ENCODE measurements around the gene TMEM236.

The TMEM236 gene

DNA sequence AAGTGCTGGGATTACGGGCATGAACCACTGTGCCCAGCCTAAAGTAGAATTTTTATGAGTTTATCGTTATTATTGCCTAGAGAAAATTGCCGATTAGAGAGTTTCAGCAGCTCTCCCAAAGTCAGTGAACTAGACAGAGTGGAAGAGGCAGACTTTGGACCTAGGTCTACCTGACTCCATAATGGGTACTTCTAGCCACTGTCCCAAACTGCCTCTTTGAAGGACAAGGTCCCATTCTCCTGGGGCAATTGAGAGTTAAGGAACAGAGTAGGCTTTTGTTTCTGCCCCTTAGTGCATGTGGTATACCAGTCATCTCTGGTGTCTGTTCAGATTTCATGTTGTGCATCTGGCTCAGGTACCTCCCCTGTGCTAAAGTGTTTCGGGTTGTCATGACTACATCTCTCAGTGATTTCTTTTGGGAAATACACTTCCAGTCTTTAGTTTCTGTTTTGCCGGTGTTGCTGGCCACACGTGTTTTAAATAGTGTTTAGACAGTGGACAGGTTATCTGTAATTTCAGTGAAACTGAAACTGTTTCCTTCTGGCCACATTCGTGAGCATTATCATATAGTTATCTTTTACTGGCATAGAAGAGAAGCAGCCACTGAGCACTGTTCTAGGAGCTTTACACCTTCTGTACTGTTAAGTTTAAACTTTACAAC is 4.7 kb downstream of the TMEM236 start:
- H3K27me3 ChIP-seq (ENCODE audit: insufficient read depth, low read length, poor library complexity, severe bottlenecking) = no peaks in the 10 kb centered on the region
- no peak for TF ChIP-seq EZH2phosphoT487 (IDR thresholded peaks at IDR 0.05; ENCODE audit: borderline replicate concordance)
- TF ChIP-seq, protein P1, sequence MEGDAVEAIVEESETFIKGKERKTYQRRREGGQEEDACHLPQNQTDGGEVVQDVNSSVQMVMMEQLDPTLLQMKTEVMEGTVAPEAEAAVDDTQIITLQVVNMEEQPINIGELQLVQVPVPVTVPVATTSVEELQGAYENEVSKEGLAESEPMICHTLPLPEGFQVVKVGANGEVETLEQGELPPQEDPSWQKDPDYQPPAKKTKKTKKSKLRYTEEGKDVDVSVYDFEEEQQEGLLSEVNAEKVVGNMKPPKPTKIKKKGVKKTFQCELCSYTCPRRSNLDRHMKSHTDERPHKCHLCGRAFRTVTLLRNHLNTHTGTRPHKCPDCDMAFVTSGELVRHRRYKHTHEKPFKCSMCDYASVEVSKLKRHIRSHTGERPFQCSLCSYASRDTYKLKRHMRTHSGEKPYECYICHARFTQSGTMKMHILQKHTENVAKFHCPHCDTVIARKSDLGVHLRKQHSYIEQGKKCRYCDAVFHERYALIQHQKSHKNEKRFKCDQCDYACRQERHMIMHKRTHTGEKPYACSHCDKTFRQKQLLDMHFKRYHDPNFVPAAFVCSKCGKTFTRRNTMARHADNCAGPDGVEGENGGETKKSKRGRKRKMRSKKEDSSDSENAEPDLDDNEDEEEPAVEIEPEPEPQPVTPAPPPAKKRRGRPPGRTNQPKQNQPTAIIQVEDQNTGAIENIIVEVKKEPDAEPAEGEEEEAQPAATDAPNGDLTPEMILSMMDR (conservative IDR thresholded peaks at IDR 0.05; ENCODE audit: low read length) = no peak
- H3K4me3 ChIP-seq (ENCODE audit: low read length, poor library complexity, severe bottlenecking) = no peak overlapping the region
- peak overlapping the region; percentile 38 for H3K4me2 ChIP-seq (ENCODE audit: low read depth, low read length, poor library complexity, severe bottlenecking)
- H3K79me2 ChIP-seq (ENCODE audit: insufficient read depth, low read length) = no peaks in the 10 kb centered on the region
- H3K9me3 ChIP-seq (ENCODE audit: insufficient read depth, low read depth, low read length) = no peaks in the 10 kb centered on the region
- peaks cover 7% of the 10 kb centered on the region for H3K4me1 ChIP-seq (ENCODE audit: insufficient read depth, low read length, poor library complexity, severe bottlenecking)
- no peak overlapping the region for H3K9ac ChIP-seq (ENCODE audit: low read depth, low read length, poor library complexity, severe bottlenecking)
- no peaks in the 10 kb centered on the region for H4K20me1 ChIP-seq (ENCODE audit: insufficient read depth, low read length, poor library complexity, severe bottlenecking)
- H3K36me3 ChIP-seq (ENCODE audit: insufficient read depth, low read length) = no peaks in the 10 kb centered on the region
- H2AFZ ChIP-seq (ENCODE audit: low read length) = peak overlapping the region; percentile 45; the same call in 1 of the 2 replicates
- no peaks in the 10 kb centered on the region for H3F3A ChIP-seq (ENCODE audit: low read depth)
- H3K9me2 ChIP-seq (replicated peaks; ENCODE audit: low read depth, low read length) = no peaks in the 10 kb centered on the region

DNA sequence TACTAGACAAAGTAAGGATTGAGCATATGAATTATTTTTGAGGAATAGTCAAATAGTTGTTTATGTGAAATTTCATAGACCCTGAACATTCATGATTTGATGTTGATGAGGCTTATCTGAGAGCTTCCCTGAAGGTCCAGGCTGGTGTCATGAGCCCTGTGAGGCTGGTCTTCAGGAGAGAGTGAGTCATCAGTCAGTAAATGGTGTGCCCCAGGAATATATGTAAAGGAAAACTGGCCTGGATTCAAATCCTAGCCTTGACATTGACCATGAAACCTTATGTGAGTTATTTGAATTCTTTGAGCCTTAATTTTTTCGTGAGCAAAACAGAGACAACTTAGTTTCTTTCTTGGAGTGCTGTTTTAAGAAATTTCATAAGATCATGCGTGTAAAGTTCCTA is 6.2 kb downstream of the TMEM236 start:
- TF ChIP-seq EZH2phosphoT487 (IDR thresholded peaks at IDR 0.05; ENCODE audit: borderline replicate concordance) = no peak
- TF ChIP-seq, protein P1 (conservative IDR thresholded peaks at IDR 0.05; ENCODE audit: low read length) = no peak
- Histone ChIP-seq H2AFZ (ENCODE audit: low read length) (no peak overlapping the region), H3K4me1 (ENCODE audit: insufficient read depth, low read length, poor library complexity, severe bottlenecking) (peaks cover 7% of the 10 kb centered on the region), H3K9ac (ENCODE audit: low read depth, low read length, poor library complexity, severe bottlenecking) (no peak overlapping the region), H3K4me2 (ENCODE audit: low read depth, low read length, poor library complexity, severe bottlenecking) (no peak overlapping the region), H3K36me3 (ENCODE audit: insufficient read depth, low read length) (no peaks in the 10 kb centered on the region), H3K27me3 (ENCODE audit: insufficient read depth, low read length, poor library complexity, severe bottlenecking) (no peaks in the 10 kb centered on the region), H3K9me3 (ENCODE audit: insufficient read depth, low read depth, low read length) (no peaks in the 10 kb centered on the region), H3K4me3 (ENCODE audit: low read length, poor library complexity, severe bottlenecking) (no peak overlapping the region), H3K79me2 (ENCODE audit: insufficient read depth, low read length) (no peaks in the 10 kb centered on the region), H3K9me2 (replicated peaks; ENCODE audit: low read depth, low read length) (no peaks in the 10 kb centered on the region), H4K20me1 (ENCODE audit: insufficient read depth, low read length, poor library complexity, severe bottlenecking) (no peaks in the 10 kb centered on the region), H3F3A (ENCODE audit: low read depth) (no peaks in the 10 kb centered on the region)

- Histone ChIP-seq H3K9me2 (replicated peaks; ENCODE audit: low read depth, low read length) (no peaks in the 10 kb centered on the region), H3K27me3 (ENCODE audit: insufficient read depth, low read length, poor library complexity, severe bottlenecking) (no peaks in the 10 kb centered on the region), H3K4me3 (ENCODE audit: low read length, poor library complexity, severe bottlenecking) (no peak overlapping the region), H2AFZ (ENCODE audit: low read length) (no peak overlapping the region), H4K20me1 (ENCODE audit: insufficient read depth, low read length, poor library complexity, severe bottlenecking) (no peaks in the 10 kb centered on the region), H3K9ac (ENCODE audit: low read depth, low read length, poor library complexity, severe bottlenecking) (no peak overlapping the region), H3K9me3 (ENCODE audit: insufficient read depth, low read depth, low read length) (no peaks in the 10 kb centered on the region), H3K4me1 (ENCODE audit: insufficient read depth, low read length, poor library complexity, severe bottlenecking) (peaks cover 7% of the 10 kb centered on the region), H3K79me2 (ENCODE audit: insufficient read depth, low read length) (no peaks in the 10 kb centered on the region), H3K4me2 (ENCODE audit: low read depth, low read length, poor library complexity, severe bottlenecking) (no peak overlapping the region), H3K36me3 (ENCODE audit: insufficient read depth, low read length) (no peaks in the 10 kb centered on the region), H3F3A (ENCODE audit: low read depth) (no peaks in the 10 kb centered on the region)
- no peak for TF ChIP-seq EZH2phosphoT487 (IDR thresholded peaks at IDR 0.05; ENCODE audit: borderline replicate concordance)
- TF ChIP-seq, protein P1 (conservative IDR thresholded peaks at IDR 0.05; ENCODE audit: low read length) = no peak
Observed at GRCh38 chr10:17758896-17759295, 6.9 kb downstream of the TMEM236 start.

Measured in Loucy (cell line).